Mesenteric fat pad (tissue), 1 donor: Measurements from ENCODE around the gene DCUN1D2. TPM values are rescaled to one million over a fixed set of nuclear protein-coding genes. Genes with fewer than 3 reads are reported as not detected.
"Not testable (repeated sequence)": the region's sequence is repeated elsewhere in the genome, so short reads cannot be mapped to it uniquely, and the experiment has no call there.

Experiments
- DNase-seq: peaks from one replicate; pipeline ENCODE4 v3.0.0-alpha.2; 2020; ENCODE audit warnings: low spot score
- total RNA-seq: library from RNA; stranded (reverse); fragmentation: NEBNext Ultra II Directional; extraction: Animal tissue kit (Norgen Biotek cat#: 25700); gene quantifications from one replicate; pipeline ENCODE4 v1.2.1, GENCODE V29; 2021
- donor health status: DM: yes; HTN: yes; CAD: no.

The DCUN1D2 gene
- total RNA-seq, 1 donor from 2014 or later, result 21.7 TPM

DNA sequence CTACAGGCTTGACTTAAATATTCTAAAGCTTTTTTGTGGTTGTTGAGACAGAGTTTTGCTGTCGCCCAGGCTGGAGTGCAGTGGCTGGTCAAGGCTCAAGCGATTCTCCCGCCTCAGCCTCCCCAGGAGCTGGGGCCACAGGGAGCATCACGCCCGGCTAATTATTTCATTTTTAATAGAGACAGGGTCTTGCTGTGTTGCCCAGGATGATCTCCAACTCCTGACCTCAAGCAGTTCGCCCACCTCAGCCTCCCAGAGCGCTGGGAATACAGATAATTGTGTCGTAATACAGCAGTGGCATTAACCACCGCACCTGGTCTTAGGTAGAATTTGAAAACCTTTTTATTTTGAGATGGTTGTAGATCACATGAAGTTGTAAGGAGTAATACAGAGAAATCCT, 1.5 kb upstream of the DCUN1D2 start:
- DNase-seq, result no peak

GRCh38 chr13:113491418-113491883, 940 bp upstream of the DCUN1D2 start:
- no peak for DNase-seq

- DNase-seq, result no peak
These were observed 689 bp downstream of the DCUN1D2 start for GRCh38 chr13:113489549-113490495.

- no peak for DNase-seq
These were observed 1.4 kb downstream of the DCUN1D2 start for GRCh38 chr13:113489171-113489548.

DNA sequence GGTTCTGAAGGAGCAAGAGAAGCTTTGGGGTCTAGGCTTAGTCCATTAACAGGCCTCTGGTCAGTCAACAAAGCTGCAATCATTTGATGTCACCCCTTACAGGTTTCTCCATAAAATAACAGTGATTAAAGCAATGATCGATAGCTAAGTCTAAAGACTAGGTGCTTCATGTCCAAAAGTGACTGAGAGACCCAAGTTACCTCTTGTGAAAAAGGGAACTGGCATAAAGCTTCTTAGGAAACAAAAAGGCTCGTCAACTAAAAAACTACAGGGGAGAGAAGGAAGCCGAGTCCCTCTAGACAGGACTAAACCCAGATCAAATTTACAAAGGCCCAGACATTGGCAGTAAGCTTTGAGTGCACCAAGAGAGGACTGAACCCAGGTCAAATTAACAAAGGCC, 2.2 kb downstream of the DCUN1D2 start:
- no peak for DNase-seq

DNA sequence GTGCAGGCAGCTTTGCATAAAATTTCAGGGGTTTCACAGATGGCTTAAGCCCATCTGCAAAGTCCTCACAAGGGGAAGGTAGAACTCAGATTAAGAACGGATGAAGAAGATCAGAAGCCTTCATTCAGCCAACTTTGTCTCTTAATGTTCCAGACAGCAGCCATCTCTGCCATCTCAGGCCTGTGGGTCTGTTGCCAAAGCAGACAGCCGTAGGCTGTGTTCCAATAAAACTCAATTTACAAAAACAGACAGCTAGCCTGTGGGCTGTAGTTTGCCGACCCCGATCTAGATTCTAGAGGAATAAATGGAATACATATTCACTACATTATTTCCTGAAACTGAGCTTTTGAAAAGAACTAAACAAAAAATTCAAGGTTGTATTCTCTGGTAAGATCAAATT, 3.8 kb downstream of the DCUN1D2 start:
- no peak for DNase-seq

DNA sequence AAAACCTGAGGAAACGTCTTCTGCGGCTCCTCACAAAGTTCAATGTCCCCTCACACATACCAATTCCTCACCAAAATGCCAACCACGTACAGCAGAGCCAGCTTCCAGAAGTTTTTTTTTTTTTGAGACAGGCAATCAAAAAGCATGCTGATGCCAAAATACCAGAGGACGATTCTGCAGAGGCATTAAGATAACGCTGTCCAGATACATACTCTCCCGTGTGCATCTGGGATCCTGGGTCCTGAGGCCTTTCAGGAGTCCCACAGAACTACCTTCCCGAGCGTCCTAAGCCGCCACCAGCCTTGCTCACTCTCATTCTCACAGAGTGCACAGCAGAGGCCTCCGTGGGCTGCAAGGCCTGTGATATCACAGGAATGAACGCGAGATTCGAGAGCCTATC, 5.0 kb downstream of the DCUN1D2 start:
- no peak for DNase-seq

DNA sequence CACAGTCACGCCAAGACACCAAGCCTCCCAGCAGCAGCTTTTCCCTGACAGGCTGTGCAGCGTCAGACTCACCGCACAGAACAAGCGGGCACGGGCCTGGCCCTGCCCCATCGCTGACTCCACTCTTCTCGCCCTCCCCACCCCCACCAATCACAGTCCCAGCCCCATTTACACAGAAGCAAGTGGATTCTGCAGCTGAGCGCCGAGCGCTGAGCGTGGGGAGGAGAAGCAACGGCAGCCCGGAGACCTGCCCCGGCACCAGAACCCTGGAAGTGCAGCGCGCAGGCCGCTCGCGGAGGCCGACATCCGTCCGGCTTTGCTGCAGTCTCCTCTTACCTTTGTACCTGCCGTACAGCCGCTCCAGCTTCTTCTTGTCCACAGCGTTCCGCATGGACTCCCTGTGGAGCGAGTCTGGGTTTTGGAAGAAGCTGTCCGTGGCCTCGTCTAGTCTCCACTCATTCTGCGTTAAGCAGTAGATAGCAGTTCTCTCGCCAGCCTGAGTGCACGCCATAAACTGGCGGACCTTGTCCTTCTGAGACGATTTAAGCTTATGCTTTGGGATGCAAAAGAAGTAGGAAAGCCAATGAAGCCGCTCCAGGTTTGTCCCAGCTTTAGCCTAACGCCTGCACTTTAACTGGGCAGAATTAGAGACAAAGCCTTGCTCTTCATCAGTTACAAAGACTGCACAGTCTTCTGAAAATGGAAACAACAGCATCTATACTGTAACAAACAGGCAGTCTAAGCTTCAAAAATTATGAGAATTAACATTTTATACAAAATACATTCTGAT, 6.8 kb downstream of the DCUN1D2 start:
- DNase-seq, result no peak

DNA sequence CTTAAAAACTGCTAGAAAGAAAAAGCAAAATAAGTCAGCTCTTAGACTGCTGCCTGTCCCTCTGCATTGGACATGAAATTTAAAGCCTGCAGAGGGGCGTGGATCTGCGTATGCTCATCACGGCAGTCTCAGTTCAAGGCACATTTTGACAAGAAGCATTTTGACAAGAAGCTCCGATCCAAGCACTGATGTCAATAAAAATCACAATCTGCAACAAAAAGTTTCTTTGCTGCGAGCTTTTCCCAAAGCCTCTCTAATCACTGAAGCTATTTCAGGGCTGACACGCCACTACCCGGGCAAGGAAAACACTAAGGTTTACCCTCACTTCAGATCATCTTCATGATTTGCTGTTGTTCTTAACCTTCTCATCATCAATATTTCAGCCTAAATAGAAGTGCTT, 7.4 kb downstream of the DCUN1D2 start:
- DNase-seq, result no peak

DNA sequence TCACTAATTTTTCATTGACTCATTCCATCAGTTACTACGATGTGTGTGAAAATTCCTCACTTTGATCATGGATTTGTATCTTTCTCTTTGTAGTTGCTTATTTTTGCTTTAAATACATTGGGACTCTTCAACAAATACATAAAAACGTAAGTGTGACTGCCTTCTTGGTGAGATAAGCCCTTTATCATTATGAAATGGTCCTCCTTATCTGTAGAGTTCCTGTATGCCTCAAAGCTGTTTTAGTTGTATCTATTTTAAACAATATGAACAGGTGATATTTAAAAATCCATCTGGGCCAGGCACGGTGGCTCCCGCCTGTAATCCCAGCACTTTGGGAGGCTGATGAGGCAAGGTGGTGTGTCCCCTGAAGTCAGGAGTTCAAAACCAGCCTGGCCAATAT, 11.3 kb downstream of the DCUN1D2 start:
- DNase-seq, result no peak

- DNase-seq, result no peak
These were observed 12.8 kb downstream of the DCUN1D2 start for GRCh38 chr13:113477724-113478123.

- no peak for DNase-seq
These were observed 13.7 kb downstream of the DCUN1D2 start for GRCh38 chr13:113476811-113477210.

DNA sequence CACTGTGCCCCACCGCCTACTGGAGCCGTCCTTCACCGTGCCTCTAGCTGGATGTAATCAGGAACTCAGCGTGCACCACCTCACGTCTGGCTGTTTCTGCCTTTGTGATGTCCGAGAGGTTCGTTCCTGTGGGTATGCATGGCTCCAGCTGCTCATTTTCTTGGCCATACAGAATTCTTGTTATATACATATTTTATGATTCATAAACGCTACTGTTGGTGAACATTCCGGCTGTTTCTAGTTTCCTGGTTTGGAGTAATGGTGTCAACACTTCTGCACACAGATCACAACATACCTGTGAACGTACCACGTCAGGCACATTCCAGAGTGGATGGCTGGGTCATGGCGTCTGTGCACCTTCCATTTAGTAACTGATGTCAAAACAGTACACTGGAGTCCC, 14.6 kb downstream of the DCUN1D2 start:
- DNase-seq, result no peak

DNA sequence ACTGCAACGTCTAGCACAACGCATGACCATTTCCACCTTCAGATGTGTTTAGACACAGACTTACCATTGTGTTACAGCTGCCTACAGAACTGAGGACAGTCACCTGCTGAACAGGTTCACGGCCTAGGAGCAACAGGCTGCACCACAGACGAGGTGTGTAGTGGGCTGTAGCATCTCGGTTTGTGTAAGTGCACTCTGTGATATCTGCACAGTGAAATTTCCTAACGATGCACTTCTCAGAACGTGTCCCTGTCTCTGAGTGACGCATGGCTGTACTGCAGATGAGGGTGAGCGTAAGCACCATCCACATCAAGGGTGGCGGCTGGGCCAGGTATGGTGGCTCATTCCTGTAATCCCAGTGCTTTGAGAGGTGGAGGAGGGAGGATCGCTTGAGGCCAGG, 15.2 kb downstream of the DCUN1D2 start:
- no peak for DNase-seq

DNA sequence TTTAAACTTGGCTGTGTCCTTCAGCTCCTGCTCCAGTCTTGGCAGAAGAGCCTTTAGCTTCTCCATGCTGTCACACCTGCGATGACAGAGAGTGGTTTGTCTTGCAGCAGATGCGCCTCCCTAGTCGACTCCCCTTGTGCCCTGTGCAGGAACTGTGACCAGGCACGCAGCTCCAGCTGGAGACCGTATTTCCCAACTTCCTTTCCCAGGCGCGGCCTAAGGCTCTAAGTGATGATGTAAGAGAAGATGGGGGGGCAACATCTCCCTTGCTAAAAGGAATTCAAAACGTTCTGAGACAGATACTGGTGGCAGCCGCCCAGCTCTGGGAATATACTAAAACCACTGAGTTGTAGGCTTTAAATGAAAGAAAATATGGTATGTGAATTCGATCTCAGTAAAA, 16.3 kb downstream of the DCUN1D2 start:
- DNase-seq, result no peak

DNA sequence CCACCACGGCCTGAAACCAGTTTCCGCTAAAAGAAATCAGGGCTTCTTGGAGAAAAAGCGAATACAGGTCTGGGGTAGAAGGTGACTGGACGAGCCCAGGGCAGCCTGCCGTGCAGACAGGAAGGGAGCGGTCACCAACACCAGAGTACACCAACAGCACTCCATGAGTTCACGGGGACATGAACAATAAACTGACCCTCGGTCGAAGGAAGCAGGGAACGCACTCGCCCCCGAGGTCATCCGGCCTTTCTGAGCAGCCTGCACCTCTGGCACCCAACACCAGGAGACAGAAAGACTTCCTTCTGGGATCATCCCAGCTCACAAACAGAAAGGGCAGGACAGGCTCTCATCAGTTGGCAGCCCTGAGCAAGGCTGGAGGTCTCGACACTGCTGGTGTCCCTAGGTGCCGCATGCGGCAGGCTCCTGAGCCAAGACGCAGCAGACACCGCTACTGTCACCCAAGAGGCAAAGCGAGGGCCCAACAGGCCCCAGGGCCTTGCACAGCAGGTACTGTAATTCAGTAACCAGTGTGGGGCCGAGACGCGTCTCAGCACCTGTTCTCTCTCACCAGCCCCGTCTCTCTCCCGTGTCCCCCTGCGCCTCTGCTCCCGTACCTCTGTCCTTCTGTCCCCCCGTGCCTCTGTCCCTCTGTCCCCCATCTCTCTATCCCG, 18.0 kb downstream of the DCUN1D2 start:
- no peak for DNase-seq

- DNase-seq, result no peak
These were observed 18.7 kb downstream of the DCUN1D2 start for GRCh38 chr13:113471844-113472243.

DNA sequence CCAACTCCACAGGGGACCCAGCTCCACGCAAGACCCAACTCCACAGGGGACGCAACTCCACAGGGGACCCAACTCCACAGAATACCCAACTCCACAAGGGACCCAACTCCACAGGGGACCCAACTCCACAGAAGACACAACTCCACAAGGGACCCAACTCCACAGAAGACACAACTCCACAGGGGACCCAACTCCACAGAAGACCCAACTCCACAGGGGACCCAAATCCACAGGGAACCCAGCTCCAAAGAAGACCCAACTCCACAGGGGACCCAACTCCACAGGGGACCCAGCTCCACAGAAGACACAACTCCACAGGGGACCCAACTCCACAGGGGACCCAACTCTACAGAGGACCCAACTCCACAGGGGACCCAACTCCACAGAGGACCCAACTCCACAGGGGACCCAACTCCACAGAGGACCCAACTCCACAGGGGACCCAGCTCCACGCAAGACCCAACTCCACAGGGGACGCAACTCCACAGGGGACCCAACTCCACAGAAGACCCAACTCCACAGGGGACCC, 19.8 kb downstream of the DCUN1D2 start:
- DNase-seq, result not testable (repeated sequence)

- no peak for DNase-seq
These were observed 20.4 kb downstream of the DCUN1D2 start for GRCh38 chr13:113470073-113470472.

DNA sequence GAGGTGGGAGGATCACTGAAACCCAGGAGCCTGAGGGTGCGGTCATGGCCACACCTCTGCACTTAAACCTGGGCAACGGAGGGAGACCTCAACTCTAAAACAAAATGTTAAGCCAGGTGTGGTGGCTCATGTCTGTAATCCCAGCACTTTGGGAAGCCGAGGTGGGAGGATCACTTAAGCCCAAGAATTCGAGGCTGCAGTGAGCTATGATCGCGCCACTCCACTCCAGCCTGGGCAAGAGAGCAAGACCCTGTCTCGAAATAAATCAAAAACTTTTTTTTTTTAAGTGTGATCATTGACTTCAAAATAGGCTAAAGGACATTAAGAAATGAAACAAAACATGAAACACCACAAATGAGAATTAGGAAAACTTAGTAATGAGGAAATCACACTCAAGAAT, 20.9 kb downstream of the DCUN1D2 start:
- no peak for DNase-seq

DNA sequence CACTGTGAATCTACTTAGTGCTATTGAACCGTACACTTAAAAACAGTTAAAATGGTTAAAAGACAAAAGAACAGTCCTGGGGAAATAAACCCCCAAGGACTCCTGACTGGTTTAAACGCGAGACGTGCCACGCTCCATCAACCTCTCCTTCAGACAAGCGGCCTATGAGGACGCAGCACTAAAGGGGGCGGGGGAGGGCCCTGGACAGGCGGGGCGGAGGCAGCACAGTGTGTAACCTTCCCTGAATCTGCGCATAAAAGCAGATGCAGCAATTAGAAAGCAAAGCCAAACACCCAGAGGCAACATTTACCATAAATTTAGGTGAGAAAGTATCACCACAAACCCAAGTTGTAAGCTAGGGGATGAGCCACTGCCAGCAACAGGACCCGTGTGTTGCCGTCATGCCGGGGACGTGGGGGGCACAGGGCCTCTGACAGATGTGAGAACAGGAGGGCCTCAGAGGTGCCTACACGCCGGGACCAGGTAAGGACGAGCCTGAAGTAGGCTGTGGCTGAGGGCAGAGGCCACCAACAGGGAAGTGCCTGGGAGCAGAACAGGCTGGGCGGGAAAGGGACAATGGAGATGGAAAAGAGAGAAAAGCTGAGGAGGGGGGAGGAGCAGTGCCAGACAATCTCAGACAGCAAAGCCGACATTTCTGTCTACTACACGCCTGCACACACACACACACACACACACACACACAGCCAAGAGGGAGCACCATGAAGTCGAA, 21.9 kb downstream of the DCUN1D2 start:
- DNase-seq, result no peak
